Left renal pelvis (tissue), 4 donors: ENCODE measurements around the gene S100Z. TPM values are rescaled to one million over a fixed set of nuclear protein-coding genes. Genes with fewer than 3 reads are reported as not detected.
"Not testable (repeated sequence)": the region's sequence is repeated elsewhere in the genome, so short reads cannot be mapped to it uniquely, and the experiment has no call there.

ENCODE experiments used
- DNase-seq, 4 donors: peaks; one replicate each; pipeline ENCODE4 v3.0.0-alpha.2; 2013; ENCODE audit warnings: low read depth in 4 of 4, low spot score in 3 of 4
- polyA plus RNA-seq, 4 donors: library from polyadenylated mRNA; unstranded; fragments of 120-200 nt; gene quantifications; one replicate each; pipeline ENCODE4 v1.2.1, GENCODE V29; 2013; ENCODE audit not compliant: insufficient read length in 4 of 4

The S100Z gene
- polyA plus RNA-seq, 4 donors = 0.16 to 0.46 (median 0.20) TPM

DNA sequence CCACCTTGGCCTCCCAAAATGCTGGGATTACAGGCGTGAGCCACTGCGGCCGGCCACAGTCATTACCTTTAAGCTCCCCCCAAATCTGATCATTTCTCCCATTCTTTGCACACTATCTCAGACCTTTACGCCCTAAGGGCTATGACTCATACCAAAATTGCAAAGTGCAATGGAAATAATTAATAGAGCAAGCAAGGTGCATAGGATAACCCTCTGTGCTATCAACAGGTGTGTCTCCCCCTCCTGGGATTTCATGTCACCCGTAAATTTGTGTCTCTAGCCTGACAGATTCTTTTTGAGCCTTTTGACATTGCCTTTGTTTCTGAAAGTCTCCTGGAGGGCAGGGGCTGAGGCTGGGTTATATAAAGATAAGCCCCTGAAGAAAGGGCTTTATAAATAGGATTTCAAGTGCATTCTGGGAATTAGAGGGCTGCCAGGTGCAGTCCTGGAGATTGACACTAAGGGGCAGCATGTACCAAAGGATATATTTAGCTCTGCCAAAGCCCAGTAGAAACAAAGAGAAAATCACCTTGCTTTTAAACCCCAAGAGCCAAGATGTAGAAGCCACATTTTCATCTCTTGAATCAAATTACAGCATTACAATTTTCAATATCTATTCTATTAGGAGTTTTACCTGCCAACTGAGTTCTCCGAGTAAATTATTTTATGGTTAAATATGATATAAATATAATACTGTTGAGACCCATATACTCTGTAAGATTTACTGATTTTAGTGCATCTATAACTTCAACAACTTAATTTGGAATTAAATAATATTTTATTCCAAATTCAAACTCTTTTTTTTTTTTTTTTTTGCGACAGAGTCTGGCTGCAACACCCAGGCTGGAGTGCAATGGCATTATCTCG lies 18.2 kb downstream of the S100Z start:
- peak; percentile 35 to 44 (median 41) for DNase-seq

DNA sequence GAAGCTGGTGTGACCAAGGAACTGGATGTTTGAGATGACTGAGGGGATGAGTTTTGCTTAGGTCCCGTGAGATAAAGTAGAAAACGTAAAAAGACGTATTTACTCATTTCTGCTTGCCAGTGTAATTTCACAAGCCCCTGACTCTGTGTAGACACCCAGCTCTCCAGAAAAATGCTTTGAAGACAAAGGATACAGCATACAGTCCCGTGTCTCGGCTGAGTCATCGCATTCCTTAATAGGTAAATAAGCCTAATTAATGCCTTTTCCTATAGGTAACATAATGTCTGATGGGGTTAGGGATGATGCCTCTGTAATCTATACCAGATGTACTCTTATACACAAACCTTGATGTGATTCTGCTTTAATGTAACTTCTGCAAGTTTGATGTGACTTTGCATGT lies 20.2 kb downstream of the S100Z start:
- no peak for DNase-seq

DNA sequence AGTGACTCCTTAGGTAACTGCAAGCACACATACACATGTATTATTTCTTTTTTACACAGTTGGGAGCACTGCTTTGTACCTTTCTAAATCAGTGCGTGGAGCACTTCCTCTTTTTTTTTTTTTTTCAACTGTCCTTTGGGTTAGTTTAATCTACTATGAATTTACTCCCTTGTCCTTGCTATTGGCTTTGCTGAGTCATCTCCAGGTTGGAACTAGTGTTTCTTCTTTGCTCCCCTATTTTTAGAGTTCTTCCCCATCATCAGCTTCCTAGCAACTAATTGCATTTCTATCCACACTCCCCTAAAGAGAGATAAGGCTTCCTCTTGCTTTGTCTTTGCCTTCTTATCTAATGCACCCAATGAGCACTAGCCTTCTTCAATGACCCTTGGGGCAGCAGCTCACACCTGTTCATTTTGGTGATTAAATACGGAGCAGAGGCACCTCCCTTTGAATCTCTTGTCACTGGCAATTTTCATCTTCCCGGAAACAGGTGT lies 24.3 kb downstream of the S100Z start:
- DNase-seq = no peak

DNA sequence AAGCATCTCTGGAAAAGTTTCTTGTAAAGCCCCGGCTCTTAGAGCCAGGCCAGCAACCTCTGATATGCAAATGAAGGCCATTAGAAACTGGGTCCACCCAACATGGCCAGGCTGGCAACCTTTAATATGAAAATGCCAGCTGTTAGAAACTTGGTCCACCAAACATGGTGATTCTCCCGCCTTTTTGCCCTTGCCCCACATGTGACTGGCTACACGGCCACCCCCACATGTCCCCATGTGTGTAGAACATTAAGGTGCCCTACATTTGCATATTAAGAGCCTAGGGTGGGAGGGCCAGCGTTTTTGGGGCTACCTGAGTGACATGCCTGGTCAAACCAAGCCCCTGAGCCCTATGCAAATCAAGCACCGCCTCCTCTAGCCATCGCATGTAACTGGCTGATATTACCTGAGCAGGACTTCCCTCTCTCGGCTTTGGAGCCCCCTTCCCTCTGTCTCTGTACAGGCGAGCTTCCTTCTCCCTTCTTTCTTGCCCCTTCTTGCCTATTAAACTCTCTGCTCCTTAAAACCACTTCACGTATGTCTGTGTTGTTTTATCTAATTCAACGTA lies 39.0 kb downstream of the S100Z start:
- DNase-seq = no peak

DNA sequence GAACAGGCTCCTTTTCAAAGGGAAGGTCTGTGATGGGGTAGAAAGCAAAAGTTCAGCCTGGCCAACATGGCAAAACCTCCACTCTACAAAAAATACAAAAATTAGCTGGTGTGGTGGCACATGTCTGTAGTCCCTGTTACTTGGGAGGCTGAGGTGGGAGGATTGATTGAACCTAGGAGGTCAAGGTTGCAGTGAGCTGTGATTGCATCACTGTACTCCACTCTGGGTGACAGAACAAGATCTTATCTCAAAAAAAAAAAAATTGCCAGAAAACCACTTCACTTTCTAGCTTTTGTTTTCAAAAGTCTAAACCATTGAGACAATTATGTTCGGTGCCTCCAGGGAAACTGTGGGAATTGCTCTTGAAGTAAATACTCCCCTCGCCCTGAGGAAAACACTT lies 43.5 kb downstream of the S100Z start:
- no peak for DNase-seq

DNA sequence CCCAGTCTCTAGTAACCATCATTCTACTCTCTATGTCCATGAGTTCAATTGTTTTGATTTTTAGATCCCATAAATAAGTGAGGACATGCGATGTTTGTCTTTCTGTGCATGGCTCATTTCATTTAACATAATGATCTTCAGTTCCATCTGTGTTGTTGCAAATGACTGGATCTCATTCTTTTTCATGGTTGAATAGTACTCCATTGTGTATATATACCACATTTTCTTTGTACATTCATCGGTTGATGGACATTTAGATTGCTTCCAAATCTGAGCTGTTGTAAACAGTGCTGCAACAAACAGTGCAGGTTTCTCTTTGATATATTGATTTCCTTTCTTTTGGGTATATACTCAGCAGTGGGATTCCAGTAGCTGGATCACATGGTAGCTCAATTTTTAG lies 46.4 kb downstream of the S100Z start:
- no peak for DNase-seq

DNA sequence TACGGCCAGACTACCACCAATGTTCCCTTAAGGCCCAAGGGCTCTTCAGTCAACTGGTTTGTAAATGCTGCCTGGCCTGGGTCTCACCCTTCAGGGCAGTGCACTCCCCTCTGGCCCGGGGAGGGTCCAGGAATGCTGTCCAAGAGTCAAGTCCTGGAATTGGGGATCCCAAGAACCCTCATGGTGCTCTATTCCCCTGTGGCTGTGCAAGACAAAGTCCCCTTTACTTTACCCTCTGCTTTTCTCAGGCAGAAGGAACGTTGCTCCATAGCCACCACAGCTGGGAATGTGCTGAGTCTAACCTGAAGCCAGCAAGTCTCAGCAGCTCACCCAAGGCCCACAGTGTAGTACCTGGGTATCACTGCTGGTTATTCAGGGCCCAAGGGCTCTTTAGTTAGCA lies 51.7 kb downstream of the S100Z start:
- no peak for DNase-seq

DNA sequence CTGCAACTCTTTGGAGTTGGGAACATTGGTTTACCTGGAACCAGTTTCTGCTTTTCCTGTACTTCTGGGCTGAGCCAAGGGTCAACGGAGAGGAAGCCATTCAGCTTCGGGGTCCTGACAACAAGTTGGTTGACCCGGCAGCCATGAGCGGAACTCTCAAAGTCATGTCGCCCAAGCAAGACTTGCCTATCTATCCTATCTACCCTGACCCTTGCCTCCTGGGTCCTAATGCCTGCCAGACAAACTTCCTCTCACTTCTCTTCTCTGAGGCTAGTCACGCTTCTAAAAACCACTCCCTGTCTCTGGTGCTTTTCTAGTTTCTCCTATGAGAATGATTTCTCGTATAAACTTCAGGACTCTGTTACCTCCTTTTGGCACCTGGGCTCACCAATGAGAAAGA lies 58.4 kb downstream of the S100Z start:
- no peak for DNase-seq

DNA sequence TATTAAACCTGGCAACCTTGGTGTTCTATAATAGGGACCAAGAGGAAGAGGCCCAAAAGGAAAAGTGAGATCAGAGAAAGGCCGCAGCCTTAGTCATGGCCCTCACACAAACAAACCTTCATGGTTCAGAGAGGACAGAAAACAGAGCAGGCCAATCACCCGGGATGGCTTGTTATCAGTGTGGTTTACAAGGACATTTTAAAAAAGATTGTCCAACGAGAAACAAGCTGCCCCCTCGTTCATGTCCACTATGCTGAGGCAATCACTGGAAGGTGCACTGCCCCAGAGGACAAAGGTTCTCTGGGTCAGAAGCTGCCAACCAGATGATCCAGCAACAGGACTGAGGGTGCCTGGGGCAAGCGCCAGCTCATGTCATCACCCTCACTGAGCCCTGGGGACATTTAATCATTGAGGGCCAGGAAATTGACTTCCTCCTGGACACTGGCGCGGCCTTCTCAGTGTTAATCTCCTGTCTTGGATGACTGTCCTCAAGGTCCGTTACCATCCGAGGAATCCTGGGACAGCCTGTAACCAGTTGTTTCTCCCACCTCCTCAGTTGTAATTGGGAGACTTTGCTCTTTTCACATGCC lies 60.6 kb downstream of the S100Z start:
- not testable (repeated sequence) for DNase-seq

DNA sequence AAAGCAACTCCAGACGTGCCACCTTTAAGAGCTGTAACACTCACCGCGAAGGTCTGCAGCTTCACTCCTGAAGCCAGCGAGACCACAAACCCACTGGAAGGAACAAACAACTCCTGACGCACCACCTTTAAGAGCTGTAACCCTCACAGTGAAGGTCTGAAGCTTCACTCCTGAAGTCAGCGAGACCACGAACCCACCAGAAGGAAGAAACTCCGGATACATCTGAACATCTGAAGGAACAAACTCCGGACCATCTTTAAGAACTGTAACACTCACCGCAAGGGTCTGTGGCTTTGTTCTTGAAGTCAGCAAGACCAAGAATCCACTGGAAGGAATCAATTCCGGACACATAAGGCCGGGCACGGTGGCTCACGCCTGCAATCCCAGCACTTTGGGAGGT lies 64.9 kb downstream of the S100Z start:
- DNase-seq = not testable (repeated sequence)

DNA sequence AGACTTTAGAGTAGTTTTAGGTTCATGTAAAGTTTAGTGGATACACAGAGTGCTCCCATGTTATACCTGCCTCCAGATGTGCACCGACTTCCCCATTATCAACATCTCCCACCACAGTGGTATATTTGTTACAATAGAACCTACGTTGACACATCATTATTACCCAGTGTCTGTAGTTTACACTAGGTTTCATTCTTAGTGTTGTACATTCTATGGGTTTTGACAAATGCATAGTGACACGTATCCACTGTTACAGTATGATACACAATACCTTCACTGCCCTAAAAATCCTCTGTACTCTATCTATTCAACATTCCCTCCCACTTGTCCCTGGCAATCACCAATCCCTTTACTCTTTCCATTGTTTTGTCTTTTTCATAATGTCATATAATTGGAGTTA lies 68.7 kb downstream of the S100Z start:
- no peak for DNase-seq

DNA sequence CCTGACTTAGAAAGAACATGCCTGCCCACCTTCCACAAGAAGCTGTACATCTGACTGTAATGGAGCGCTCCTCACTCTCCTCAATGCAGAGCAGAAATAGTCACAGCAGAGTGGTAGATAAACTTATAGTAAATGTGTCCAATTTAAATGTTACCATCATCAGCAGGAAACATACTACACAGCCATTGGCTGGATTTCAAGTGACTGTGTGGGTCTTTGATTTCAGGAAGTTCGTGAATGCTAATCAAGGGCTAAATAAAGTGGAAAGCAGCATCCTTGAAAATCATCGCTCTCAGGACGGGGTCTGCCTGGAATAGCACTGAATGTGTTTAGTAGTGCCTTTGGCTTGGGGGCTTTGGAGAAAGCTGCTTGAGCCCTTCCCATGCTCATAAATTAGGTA lies 70.7 kb downstream of the S100Z start:
- DNase-seq = no peak

DNA sequence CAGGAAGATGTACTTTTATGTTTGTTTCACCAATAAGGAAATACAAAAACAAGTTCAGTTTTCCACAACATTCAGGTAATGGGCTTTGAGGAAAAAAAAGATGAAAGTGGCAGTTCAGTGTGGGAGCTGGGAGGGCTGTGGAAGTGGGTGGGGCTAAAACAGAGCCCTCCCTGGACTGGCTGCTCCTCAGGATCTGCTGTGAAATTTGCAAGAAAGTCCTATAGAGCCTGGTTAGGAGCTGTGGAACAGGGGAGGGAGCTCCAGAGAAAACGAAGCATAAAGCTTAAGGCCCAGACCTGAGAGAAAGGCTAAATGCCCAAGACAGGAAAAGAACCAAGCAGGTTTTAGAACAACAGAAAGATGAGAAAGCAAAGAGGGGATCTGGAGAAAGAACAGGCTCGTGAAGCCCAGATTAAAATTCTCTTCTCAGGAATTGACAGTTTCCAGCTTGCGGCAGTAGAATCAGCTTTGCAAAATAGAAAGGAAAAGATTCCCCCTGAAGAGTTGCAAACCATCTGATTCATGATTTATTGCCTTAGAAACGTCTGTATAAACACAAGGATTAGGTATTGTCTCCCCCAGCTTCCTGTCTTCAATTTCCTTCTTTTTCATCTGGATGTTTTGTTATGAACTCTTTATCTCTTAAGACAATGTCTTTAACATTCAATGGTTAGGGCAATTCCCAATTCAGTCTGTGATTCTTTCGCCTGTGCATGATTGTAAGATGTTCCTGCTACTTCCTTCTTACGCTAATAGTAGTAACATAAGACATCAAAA lies 76.7 kb downstream of the S100Z start:
- DNase-seq = no peak

DNA sequence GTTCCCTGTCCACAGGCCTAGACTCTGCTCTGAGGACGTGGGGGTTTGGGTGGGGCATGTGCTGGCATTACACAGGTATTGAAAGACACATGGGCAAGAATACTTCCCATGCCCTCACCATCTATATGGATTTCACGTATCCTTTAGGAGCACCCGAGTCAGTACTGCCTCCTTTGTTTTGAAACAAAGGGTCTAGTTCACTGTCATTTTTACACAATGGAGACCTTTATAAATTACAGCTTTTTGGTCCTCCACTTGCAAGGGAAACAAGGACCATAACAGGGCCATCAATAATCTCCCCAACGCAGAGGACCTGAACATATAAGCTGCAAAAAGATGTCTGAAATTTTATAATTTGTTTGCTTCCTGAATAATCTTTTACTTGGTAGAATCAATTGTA lies 78.1 kb downstream of the S100Z start:
- DNase-seq = no peak

DNA sequence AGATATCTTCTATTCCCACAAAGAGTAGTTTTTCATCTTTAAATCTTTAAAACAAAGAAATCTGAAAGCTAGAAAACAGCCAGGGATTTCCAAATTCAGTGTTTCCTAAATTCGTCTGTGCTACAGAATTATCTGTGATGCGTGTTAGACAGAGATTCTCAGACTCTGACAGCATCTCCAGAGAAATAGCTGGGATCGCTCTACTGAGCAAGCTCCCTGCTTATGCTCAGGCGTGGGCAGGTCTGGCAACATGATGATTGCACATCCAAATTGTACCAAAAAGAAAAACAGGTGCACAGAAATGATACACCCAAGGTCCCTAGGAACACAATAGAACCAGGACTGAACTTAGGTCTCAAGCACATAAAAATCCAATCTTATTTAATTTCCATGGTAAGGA lies 80.3 kb downstream of the S100Z start:
- DNase-seq = no peak

DNA sequence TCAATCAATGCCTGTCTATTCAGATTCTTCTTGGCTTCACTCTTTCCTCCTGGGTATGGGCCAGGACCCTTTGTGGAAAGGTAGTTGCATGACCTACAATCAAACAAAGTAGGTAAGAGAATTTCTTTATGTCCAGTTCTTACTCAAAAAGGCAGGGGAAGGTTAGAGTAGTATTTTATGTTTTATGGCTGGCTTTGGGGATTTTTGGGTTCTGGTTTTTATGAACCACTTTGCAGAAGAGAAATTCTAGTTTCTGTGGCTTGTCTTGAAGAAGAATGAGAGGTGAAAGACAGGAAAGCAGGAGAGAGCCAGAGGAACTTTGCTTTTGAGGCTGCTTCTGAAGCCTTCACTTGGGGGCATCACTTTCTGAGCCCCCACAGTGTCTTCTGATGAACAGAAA lies 88.4 kb downstream of the S100Z start:
- no peak for DNase-seq

DNA sequence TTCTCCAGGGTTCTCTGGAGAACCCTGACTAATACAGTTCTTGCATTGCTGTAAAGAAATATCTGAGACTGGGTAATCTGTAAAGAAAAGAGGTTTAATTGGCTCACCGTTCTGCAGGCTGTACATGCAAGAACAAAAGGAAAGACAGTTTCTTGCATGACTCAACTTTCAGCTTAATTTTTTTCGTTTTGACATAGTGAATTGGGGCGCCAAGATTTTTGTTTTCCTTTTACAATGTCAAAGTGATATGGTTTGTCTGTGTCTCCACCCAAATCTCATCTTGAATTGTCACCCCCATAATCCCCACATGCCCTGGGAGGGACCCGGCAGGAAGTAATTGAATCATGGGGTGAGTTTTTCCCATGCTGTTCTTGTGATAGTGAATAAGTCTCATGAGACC lies 91.2 kb downstream of the S100Z start:
- no peak for DNase-seq

DNA sequence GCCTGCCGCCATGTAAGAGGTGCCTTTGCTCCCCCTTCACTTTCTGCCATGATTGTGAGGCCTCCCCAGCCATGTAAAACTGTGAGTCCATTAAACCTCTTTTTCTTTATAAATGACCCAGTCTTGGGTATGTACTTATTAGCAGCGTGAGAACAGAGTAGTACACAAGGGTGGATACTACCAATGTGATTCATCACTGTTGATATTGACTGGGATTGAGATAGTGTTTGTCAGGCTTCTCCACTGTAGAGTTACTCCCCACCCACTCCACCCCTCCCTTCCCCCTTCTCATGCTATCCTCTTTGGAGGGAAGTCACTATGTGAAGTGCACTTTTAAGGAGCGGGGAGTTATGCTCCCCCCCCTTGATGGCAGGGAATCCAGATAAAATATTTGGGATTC lies 91.6 kb downstream of the S100Z start:
- no peak for DNase-seq

DNA sequence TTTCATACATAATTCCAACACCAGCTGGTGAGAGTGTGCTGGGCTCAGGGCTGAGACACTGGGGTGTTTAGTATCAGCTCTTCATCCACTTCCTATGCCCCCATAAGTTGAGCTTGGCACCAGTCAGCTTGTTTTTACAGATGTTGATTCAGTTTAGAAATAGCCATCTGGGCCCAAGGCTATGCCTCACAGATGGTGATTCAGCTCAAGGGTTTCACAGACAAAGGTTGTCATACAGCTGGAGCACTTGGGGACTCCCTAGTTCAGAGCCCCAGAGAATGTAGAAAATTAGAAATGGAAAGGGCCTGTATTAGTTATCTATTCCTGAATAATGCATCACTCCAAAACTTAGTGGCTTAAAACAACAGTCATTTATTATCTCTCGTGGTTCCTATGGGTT lies 92.8 kb downstream of the S100Z start:
- DNase-seq = no peak

DNA sequence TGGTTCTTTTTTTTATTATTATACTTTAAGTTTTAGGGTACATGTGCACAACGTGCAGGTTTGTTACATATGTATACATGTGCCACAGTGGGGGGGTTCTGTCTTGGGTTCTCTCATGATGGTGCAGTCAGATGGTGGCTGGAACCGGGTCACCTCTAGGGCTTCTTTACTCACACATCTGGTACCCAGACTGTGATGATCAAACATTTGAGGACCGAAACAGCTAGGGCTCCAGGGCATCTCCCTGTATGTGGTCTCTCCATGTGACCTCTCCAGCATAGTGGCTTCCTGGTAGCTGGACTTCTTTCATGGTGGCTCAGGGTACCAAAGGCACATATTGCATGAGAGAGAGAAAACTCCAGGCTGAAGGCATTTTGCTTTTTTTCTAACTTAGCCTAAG lies 93.2 kb downstream of the S100Z start:
- no peak for DNase-seq

DNA sequence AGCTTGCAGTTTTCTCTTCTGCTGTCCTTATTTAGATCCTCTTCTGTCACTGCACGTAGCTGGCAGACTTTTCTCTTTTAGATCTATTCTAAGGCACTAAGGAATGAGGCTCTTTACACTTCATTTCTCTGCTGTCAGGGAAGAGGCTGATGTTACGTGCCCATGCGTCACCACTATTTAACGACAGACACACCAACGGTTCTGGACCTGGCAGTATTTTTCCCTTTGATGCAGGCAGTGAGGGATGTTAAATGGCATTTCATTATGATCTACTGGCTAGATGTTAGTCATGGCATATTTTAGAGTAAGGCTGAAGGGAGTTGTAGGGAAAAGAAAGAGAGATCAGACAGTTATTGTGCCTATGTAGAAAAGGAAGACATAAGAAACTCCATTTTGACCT lies 94.8 kb downstream of the S100Z start:
- no peak for DNase-seq
